SU-DHL-6 (cell line): Measurements from ENCODE around the gene PRPF18.

Source experiments
- EZH2phosphoT487 ChIP-seq: fragments of 200-600 bp; sonication (generic), shearing (Covaris generic); conservative IDR thresholded peaks from 2 replicates; pipeline ENCODE4 v1.6.1; 2018; ENCODE audit warnings: mild to moderate bottlenecking, antibody characterized with exemption, low read length, moderate library complexity, mixed read lengths
- TF ChIP-seq, protein P1 (sequence below): fragments of 200-600 bp; sonication (generic); IDR thresholded peaks from one replicate; pipeline ENCODE4 v1.5.1; 2017; ENCODE audit warnings: antibody characterized with exemption, mild to moderate bottlenecking, low read length, moderate library complexity; ENCODE audit not compliant: insufficient read depth, poor library complexity, severe bottlenecking

DNA sequence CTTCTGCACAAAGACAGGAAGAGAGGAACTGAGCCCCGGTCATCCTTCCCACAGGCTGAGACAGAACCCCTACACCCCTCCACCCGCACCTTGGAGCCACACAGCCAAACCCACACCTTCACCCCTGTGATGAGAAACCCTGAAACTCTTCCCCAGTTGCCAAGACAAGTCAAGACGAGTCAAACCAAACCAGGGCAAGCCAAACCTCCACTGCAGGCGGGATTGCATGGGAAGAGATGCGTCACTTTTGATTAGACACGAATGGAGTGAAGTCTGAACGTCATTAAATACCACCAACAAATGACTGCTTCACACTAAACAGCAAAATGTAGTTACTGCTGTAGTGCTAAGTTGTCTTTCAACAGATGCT lies 73.8 kb downstream of the PRPF18 start:
- TF ChIP-seq, protein P1, sequence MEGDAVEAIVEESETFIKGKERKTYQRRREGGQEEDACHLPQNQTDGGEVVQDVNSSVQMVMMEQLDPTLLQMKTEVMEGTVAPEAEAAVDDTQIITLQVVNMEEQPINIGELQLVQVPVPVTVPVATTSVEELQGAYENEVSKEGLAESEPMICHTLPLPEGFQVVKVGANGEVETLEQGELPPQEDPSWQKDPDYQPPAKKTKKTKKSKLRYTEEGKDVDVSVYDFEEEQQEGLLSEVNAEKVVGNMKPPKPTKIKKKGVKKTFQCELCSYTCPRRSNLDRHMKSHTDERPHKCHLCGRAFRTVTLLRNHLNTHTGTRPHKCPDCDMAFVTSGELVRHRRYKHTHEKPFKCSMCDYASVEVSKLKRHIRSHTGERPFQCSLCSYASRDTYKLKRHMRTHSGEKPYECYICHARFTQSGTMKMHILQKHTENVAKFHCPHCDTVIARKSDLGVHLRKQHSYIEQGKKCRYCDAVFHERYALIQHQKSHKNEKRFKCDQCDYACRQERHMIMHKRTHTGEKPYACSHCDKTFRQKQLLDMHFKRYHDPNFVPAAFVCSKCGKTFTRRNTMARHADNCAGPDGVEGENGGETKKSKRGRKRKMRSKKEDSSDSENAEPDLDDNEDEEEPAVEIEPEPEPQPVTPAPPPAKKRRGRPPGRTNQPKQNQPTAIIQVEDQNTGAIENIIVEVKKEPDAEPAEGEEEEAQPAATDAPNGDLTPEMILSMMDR: no peak
- TF ChIP-seq EZH2phosphoT487: no peak
